Aorta (tissue), 5 donors: ENCODE results near the gene APIP. TPM values are rescaled to one million over a fixed set of nuclear protein-coding genes. Genes with fewer than 3 reads are reported as not detected.

Experiments used
- ATAC-seq: fragments of 200-7000 bp; cut with Tn5 transposase; one replicate; pipeline ENCODE4 v1.9.1; 2022; ENCODE audit warnings: moderate library complexity; ENCODE audit not compliant: low FRiP score
- DNase-seq, 2 donors: peaks; one replicate each; pipeline ENCODE4 v3.0.0-alpha.2; 2020
- H3K27ac ChIP-seq, 2 donors: one replicate each; pipeline ENCODE4 v1.5.1; 2013; ENCODE audit warnings: low read length in 2 of 2, mild to moderate bottlenecking in 2 of 2, moderate library complexity in 2 of 2, control low read depth in 1 of 2, inconsistent platforms in 1 of 2, low read depth in 1 of 2
- H3K27me3 ChIP-seq, 2 donors: one replicate each; pipeline ENCODE4 v1.6.1; 2013; ENCODE audit warnings: control low read depth in 1 of 2, low read length in 1 of 2, mild to moderate bottlenecking in 1 of 2, moderate library complexity in 1 of 2; ENCODE audit not compliant: insufficient read depth in 2 of 2, control insufficient read depth in 1 of 2
- H3K36me3 ChIP-seq, 2 donors: one replicate each; pipeline ENCODE4 v1.6.1; 2013; ENCODE audit warnings: control low read depth in 1 of 2, low read length in 1 of 2, mild to moderate bottlenecking in 1 of 2; ENCODE audit not compliant: insufficient read depth in 2 of 2, control insufficient read depth in 1 of 2
- H3K4me1 ChIP-seq, 2 donors: one replicate each; pipeline ENCODE4 v1.6.1; 2013; ENCODE audit warnings: low read length in 2 of 2, control low read depth in 1 of 2, mild to moderate bottlenecking in 1 of 2, moderate library complexity in 1 of 2; ENCODE audit not compliant: insufficient read depth in 2 of 2, control insufficient read depth in 1 of 2
- H3K4me3 ChIP-seq, 2 donors: one replicate each; pipeline ENCODE4 v1.5.1; 2013; ENCODE audit warnings: low read length in 2 of 2, control low read depth in 1 of 2, mild to moderate bottlenecking in 1 of 2
- H3K9me3 ChIP-seq: one replicate; pipeline ENCODE4 v1.6.1; 2013; ENCODE audit warnings: mild to moderate bottlenecking, low read length; ENCODE audit not compliant: control insufficient read depth
- WGBS, 2 donors: extraction: QIAGEN DNeasy Blood & Tissue Kit; methylation state at CpG; one replicate each; pipeline ENCODE4 v1.1.7; 2013; 5-methylcytosine and 5-hydroxymethylcytosine counted together
- intact Hi-C, 2 donors: fragments of 100-400 bp; cut with DNase I; formaldehyde crosslinking; loops; one replicate each; pipeline versions ENCODE4 v1.14.2 to v1.15.0; 2022
- polyA plus RNA-seq, 2 donors: library from polyadenylated mRNA; stranded (reverse); fragments of 200-250 nt; gene quantifications; one replicate each; pipeline ENCODE4 v1.2.3, GENCODE V29; 2013
- total RNA-seq, 2 donors: library from RNA; stranded (reverse); fragmentation: NEBNext Ultra II Directional; extraction: Animal tissue kit (Norgen Biotek cat#: 25700); gene quantifications; one replicate each; pipeline ENCODE4 v1.2.1, GENCODE V29; 2021
- donor health status: healthy with polysubstance abuse.
- donor health status: Bipolar disorder and iron deficiency.
- donor health status: DM: no; HTN: no; CAD: no.
- donor health status: DM: no; HTN: no; CAD: no.
- donor health status: DM: yes; HTN: yes; CAD: no.

APIP gene
- total and polyA plus RNA-seq, 4 donors: 20.0 to 26.0 (median 25.2) TPM

- Histone ChIP-seq H3K27ac (no peak overlapping the region), H3K27me3 (no peaks in the 10 kb centered on the region), H3K9me3 (no peaks in the 10 kb centered on the region), H3K4me3 (no peak overlapping the region), H3K36me3 (no peaks in the 10 kb centered on the region), H3K4me1 (peaks cover 0 to 2% of the 10 kb centered on the region in 2 donors)
- intact Hi-C loops: no loop called here
- ATAC-seq: no peak
- no peak for DNase-seq
- 89 to 91% methylated on average over 1 of the region's 1 CpG for WGBS, 2 donors
These were observed 37.8 kb upstream of the APIP start for GRCh38 chr11:34953955-34954354.

GRCh38 chr11:34948696-34949095 lies 32.5 kb upstream of the APIP start:
- no peaks in the 10 kb centered on the region for H3K36me3 ChIP-seq
- ATAC-seq (no peak), DNase-seq (no peak)
- intact Hi-C loops: no loop called here
- H3K4me1 ChIP-seq: no peaks in the 10 kb centered on the region
- no peak overlapping the region for H3K4me3 ChIP-seq
- H3K27ac ChIP-seq: no peak overlapping the region
- no peaks in the 10 kb centered on the region for H3K27me3 ChIP-seq
- H3K9me3 ChIP-seq: no peaks in the 10 kb centered on the region

GRCh38 chr11:34944692-34945091 lies 28.5 kb upstream of the APIP start:
- H3K27me3 ChIP-seq: no peaks in the 10 kb centered on the region
- ATAC-seq (no peak), DNase-seq (no peak)
- intact Hi-C loops: no loop called here
- 97 to 98% methylated on average over 1 of the region's 1 CpG for WGBS, 2 donors
- no peak overlapping the region for H3K27ac ChIP-seq
- peaks cover 0 to 1% of the 10 kb centered on the region in 2 donors for H3K4me1 ChIP-seq
- H3K36me3 ChIP-seq: peaks cover 0 to 3% of the 10 kb centered on the region in 2 donors
- no peak overlapping the region for H3K4me3 ChIP-seq
- no peaks in the 10 kb centered on the region for H3K9me3 ChIP-seq

GRCh38 chr11:34941688-34942087 lies 25.5 kb upstream of the APIP start:
- 96% methylated on average over 13 of the region's 13 CpGs for WGBS, 2 donors
- Histone ChIP-seq H3K4me3 (no peak overlapping the region), H3K9me3 (no peaks in the 10 kb centered on the region), H3K27ac (no peak overlapping the region), H3K27me3 (no peaks in the 10 kb centered on the region), H3K4me1 (peaks cover 1 to 2% of the 10 kb centered on the region in 2 donors), H3K36me3 (peaks cover 0 to 3% of the 10 kb centered on the region in 2 donors)
- DNase-seq (no peak), ATAC-seq (no peak)
- intact Hi-C loops: no loop called here

- intact Hi-C loops: no loop called here
- Histone ChIP-seq H3K36me3 (peaks cover 0 to 7% of the 10 kb centered on the region in 2 donors), H3K27ac (no peak overlapping the region), H3K4me1 (peaks cover 3 to 5% of the 10 kb centered on the region in 2 donors), H3K4me3 (no peak overlapping the region), H3K9me3 (no peaks in the 10 kb centered on the region), H3K27me3 (no peaks in the 10 kb centered on the region)
- 19 to 23% methylated on average over 4 of the region's 4 CpGs for WGBS, 2 donors
- no peak for DNase-seq
- no peak for ATAC-seq
These were observed 24.0 kb upstream of the APIP start for GRCh38 chr11:34940026-34940677.

- H3K27me3 ChIP-seq: no peaks in the 10 kb centered on the region
- ATAC-seq: no peak
- H3K36me3 ChIP-seq: peaks cover under 1 to 7% of the 10 kb centered on the region in 2 donors
- no peak overlapping the region for H3K4me3 ChIP-seq
- peaks cover 3 to 5% of the 10 kb centered on the region in 2 donors for H3K4me1 ChIP-seq
- WGBS, 2 donors: 48 to 59% methylated on average over 1 of the region's 1 CpG
- no peaks in the 10 kb centered on the region for H3K9me3 ChIP-seq
- intact Hi-C loops: no loop called here
- no peak overlapping the region for H3K27ac ChIP-seq
- DNase-seq: no peak
These were observed 22.4 kb upstream of the APIP start for GRCh38 chr11:34938611-34939010.

- no peak for ATAC-seq
- 93 to 95% methylated on average over 6 of the region's 6 CpGs for WGBS, 2 donors
These were observed 20.9 kb upstream of the APIP start for GRCh38 chr11:34936945-34937629.

GRCh38 chr11:34929794-34930763 lies 13.9 kb upstream of the APIP start:
- no peak for DNase-seq
- Histone ChIP-seq H3K27ac (no peak overlapping the region), H3K4me1 (peaks cover 2 to 3% of the 10 kb centered on the region in 2 donors), H3K27me3 (no peaks in the 10 kb centered on the region), H3K4me3 (no peak overlapping the region), H3K9me3 (no peaks in the 10 kb centered on the region), H3K36me3 (peaks cover 0 to 3% of the 10 kb centered on the region in 2 donors)
- intact Hi-C loops: loop anchor here in 1 of 2 donors (5.0 kb wide), 1 partner anchor 67 kb away; no protein-coding TSS in a partner anchor
- WGBS, 2 donors: 87 to 89% methylated on average over 11 of the region's 11 CpGs
- ATAC-seq: no peak

More at GRCh38 chr11:34936945-34937629, 20.9 kb upstream of the APIP start:
- Histone ChIP-seq H3K4me3 (no peak overlapping the region), H3K9me3 (no peaks in the 10 kb centered on the region), H3K27me3 (no peaks in the 10 kb centered on the region), H3K4me1 (peaks cover 3 to 5% of the 10 kb centered on the region in 2 donors), H3K27ac (no peak overlapping the region), H3K36me3 (peaks cover 3 to 7% of the 10 kb centered on the region in 2 donors)
- DNase-seq: no peak
- intact Hi-C loops: no loop called here
